Ramos (cell line): ENCODE results near the gene GRIN2A.

Experiments used
- in situ Hi-C: fragments of 300-500 bp; cut with MboI; formaldehyde crosslinking; loops from one replicate; pipeline ENCODE4 v1.14.3; 2022; ENCODE audit warnings: low sequenced_read_pairs; ENCODE audit not compliant: unreplicated experiment

Gene GRIN2A

DNA sequence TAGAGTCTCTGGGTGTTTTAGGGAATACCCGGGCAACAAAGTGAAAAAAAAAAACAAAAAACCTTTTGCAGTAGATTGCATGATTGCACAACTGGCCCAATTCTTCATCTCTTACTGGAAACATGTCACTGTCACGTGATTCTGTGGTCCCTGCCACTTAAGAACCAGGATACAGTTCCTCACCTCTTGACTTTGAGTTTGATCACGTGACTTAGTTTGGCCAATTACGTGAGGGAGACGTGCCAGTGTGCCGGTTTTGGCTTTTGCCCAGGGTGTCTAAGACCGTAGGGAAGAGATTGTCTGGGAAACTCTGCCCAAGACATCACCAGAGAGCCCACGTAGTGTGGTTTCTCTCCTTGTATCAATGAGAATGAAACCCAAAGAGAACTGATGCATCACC lies 88.7 kb downstream of the GRIN2A start:
- in situ Hi-C loops, result no loop called here

DNA sequence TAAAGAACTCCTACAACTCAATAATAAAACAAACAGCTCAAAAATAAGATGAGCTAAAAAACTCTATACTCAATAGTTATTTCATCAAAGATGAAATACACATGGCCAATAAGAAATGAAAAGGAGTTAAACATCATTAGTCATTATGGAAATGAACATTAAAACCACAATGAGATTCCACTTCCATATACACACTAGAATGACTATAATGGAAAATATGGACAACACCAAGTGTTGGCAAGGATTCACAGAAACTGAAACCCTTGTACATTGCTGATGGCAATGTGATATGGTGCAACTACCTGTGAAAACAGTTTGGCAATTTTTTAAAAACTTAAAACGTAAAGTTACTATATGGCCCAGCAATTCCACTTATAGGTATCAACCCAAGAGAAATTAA lies 91.4 kb downstream of the GRIN2A start:
- in situ Hi-C loops, result no loop called here

DNA sequence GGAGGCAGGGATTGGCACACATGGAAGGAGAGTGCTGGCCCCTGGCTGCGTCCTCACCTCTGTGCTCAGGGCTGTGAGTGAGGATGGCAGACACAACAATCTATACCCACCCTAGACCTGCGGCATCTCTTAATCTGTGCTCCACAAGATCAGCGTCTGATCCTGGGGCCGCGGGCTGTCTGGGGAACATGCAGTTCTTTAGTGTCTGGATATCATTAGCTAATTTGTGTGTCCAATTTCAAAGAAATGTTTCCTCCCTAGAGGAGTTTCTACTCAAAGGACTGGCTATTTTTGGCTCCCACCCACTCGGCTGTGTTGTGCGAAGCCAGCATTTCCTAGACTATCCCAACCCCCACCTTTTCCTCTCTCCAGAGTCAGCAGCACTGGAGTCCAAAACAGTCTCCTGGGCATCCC lies 93.8 kb downstream of the GRIN2A start:
- in situ Hi-C loops, result no loop called here

DNA sequence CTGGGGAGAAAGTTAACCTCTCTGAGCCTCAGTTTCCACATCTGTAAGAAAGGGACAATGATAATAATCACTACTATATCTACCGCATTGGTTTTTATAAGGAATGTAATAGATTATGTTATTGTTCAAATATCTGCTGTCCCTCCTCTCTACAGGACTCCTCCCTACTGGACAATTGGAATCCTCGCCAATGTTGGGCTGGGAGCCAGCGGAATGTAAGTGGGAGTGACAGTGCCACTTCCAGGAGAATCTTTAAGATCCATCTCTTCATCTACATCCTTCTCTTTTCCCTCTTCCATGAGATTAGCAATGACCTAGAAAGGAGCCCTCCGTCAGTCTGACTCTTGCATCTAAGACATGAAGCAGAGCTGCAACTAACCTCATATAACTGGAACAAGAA lies 95.1 kb downstream of the GRIN2A start:
- in situ Hi-C loops, result no loop called here

DNA sequence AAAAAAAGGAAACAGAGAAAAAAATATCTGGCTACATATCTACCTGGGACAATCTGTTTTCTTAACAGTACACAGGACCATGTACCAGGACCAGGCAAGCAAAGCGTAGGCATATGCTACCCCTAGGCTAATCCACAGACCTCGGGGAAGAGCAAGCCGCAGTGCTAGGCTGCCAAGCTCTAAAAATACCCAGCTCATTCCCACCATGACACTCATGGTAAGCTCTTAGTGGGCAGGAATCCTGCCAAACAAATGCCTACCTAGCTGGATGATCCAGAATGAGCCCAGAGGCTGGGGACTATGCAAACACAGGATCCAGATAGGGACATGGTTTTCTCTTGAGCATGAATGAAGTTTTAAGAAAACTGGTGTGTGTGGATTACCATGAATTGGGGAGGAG lies 95.6 kb downstream of the GRIN2A start:
- in situ Hi-C loops, result no loop called here

DNA sequence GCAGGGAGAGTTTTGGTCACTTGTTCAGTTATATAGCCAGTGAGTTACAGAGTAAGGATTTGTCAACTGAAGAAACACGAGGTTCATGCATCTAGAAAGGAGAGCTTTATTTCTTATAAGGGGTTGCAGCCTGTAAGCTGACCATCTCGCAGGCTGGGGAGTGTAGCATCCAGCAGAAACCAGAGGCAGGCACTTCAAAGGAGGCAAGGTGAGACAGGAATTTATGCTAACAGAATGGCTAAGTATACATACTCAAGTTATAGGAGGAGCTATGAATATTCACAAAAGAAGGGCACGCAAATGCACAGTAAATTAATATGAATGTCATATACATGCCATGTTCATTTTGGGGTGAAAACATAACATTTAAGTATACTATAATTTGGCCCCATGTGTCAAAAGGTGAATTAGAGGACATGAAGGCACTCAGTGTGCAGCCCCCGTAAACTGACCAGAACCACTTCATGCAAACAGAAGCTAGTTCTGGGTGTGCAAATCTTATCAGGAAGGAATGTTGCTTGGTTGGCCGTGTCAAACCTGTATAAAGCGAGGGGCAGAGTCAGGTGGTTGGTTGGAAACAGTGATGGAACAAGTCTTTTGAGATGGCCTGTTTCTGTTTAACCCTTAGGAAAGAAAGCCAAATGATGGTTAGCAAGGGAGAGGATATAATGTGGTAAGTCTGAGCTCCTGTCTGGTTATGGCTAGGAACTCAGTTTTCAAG lies 97.0 kb downstream of the GRIN2A start:
- in situ Hi-C loops, result no loop called here

DNA sequence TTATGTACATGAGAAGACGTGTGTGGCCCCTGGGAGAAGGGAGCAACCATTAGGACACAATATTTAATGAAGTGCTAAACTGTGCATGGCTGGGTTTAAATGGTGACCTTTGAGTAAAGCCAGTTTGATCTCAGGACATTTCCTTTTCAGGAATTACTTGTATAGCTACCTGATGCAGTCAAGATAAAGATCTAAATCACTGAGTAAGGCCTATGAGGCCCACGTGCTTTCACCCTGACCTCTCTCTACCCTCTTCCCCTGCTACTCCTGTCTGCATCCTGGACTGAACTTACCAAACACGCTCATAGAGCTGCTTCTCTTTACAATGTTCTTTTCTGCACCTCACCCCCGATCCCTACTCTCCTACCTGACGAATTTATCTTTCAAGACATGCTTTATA lies 98.9 kb downstream of the GRIN2A start:
- in situ Hi-C loops, result no loop called here

DNA sequence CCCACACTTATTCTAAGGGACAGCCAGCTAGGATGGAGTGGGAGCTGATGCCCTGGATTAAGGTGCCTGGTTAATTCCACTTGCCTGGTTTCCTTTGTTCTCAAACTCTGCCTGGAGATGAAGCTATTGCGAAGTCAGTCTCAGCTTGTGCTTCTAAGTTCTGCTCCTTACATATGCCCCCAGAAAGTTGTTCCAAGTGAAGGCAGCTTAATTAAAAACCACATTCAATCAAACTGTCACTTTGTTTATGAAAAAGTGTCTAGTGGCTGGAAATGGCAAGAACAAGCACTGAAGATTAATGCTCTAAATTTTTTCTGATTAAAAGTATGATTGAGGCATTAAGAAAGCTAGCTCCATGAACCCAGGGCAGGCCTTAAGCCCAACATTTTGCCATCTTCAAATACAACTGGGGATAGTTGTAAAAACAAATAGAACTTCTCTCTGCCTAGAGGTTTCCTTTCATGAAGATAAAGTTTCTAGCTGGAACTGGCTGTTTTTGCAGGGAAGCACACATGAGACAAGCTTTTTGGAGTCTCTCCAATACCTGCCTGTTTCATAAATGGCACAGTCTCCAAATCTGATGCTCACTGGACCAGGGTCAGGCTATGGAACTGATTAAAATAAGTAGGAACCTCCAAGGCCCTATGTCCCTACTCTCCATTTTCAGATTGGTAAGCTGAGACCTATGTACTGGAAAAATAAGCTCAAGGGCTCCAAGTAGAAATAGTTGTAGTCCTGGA lies 100.9 kb downstream of the GRIN2A start:
- in situ Hi-C loops, result no loop called here

DNA sequence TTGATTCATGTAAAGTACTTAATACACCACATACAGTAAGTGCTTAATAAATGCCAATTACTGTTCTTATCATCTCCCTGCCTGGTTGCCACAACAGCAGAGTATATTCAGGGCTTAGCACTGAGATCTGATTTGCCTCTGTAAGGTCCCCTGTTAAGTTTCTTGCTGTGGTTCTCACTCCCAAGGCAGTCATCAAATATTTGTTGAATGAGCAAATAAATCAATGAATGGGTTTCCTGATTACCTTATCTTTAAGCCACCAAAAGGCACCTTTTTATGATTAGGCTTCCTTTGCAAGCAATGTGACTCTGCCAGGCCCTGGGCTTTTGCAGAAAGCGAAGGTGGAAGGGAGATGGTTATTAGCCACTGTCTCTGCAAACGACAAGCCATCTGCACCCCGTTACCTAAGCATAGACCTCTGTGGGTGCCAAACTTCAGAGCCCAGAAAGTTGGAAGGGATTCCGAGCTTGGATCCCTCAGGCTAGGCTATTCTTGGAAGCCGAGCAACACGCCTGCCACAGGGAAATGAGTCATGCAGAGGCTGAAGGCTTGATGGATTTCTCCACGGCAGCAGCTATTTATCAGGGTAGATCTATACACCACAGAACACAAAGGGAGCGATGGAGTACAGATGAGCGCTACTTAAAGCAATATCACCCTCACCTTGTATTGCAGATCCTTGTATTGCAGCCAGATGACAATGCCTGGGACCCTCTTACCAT lies 102.0 kb downstream of the GRIN2A start:
- in situ Hi-C loops, result no loop called here

DNA sequence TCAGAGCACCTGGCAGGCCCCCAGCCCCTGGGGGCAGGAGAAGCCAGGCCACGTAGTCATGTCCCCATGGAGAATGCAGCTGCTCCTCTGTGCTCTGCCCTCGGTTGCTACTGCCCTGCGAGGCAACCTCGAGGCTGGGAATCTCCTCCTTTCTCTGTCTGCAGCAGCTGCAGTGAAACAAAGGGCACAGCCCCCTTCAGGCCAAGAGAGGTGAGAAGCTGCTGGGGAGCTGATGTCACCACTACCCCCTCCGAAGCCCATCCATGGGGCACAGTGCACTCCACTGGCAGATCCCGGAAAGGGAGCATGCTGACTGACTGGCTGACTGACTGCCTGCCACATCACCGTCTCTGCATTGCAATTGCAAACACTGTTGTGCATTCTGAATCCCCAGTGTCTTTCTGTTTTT lies 103.7 kb downstream of the GRIN2A start:
- in situ Hi-C loops, result no loop called here

DNA sequence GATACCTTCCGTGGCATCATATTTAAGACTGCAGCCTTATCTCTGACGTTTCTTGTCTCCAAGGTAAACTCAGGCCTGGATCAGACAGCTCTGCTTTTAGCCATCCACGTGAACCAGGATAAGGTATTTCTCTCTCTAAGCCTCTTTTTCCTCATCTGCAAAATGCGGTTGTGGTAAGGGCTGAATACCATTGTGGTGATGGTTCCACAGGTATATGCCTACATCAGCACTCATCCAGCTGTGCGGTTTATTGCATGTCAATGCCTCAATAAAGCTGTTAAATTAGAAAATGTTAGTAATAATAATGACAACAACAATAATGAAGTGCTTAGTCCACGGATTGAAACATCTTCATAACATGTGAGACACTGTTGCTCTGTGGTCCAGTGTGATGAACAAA lies 104.4 kb downstream of the GRIN2A start:
- in situ Hi-C loops, result no loop called here

DNA sequence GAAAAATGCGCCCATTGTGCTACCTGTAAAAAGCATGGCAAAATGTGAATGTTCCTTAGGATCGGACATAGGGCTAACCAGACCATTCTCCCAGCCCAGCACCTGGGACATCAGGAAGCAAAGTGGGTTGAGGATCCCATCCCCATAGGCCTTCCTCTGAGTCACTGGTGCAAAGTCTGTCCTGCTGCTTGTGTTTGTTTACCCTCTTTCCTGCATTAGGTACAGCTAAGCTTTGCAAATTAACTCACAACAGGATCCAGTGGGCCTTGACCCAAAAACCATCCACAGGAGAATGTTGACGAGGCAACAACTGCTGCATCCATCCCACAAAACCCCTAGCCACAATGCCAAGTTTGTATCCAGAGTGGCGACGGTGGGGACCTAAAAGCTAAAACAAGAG lies 106.2 kb downstream of the GRIN2A start:
- in situ Hi-C loops, result no loop called here

DNA sequence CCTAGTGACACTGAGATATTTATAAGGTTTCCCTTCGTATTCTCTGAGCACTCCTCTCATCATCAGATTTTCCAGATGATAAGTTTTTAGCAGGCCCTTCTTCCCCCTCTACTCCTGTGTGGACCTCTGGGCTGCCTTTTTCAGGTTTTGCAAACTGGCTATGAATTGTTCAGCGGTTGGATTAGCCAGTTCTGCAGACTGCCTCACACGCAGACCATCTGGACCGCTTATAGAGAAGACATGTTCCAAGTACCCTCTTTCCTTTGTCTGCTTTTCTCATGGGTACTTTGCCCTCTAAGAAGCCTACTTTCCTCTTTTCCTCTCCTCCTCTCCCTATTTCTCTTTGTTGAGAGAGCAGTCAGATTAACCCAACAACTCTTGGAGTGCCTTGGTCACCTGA lies 111.6 kb downstream of the GRIN2A start:
- in situ Hi-C loops, result no loop called here

DNA sequence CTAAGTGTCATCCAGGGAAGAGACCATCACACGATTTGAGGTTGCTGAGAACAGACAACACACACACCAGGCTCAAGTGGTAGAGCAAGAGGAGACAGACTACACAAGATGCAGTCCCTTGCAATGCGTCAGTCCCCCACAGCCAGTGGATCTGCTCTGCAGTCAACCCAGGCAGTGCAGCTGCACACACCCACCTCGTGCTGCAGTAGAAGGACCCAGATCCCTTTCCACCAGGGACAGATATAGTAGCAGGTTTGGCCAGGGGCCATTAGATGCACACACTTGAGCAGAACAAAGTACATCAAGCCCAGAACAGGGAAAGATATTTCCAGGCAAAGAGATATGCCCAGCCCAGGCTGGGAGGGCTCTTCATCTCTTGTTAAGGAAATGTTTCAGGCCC lies 112.9 kb downstream of the GRIN2A start:
- in situ Hi-C loops, result no loop called here

DNA sequence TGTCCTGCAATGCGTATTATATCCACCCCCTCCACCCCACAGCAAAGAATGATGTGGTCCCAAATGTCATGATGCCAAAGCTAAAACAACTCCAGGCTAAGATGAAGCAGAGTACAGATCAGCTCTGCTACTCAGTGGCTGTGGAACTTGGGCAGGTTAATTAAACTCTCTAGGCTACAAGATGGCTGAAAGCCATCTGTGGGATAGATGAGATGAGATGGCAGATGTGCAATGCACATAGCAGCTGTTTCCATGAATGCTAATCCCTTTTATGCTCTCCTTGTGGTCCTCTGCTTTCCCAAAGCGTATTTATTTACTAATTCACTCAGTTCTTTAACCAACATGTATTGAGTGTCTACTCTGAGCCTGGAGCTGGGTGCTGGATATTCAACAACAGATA lies 114.4 kb downstream of the GRIN2A start:
- in situ Hi-C loops, result no loop called here

DNA sequence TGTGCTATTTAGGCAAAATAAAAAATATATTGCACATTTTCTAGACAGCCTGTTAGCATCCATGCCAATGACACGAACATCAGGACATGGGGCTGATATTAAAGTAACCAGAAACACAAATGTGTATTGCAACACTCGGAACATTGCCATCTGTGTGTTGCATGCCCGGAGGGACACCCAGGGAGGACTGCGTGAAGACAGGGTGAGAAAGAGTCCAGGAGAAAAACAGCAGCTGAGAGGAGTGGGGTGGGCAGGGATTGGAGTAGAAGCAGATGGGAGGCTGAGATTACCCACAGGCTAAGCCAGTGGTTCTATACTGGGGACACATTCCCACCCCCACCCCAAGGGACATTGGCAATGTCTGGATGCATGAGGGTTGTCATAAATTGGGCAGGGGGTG lies 114.8 kb downstream of the GRIN2A start:
- in situ Hi-C loops, result no loop called here

DNA sequence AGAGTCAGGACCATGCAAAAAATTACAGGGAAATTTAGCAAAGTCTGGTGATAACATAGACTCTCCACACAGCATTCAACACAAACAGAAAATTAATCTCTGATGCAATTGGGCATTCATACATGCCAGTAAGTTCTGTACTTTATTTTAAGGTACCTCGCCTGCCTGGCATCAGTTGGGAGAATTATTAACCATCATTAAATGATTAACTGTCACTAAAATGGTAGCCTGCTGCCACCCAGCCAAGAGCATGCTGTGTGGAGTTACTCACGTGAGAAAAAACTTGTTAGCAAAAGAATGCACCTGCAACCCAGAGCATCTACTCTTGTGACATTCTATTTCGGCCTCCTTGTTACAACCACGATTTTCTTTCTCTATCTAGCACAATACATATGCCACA lies 117.2 kb downstream of the GRIN2A start:
- in situ Hi-C loops, result no loop called here

DNA sequence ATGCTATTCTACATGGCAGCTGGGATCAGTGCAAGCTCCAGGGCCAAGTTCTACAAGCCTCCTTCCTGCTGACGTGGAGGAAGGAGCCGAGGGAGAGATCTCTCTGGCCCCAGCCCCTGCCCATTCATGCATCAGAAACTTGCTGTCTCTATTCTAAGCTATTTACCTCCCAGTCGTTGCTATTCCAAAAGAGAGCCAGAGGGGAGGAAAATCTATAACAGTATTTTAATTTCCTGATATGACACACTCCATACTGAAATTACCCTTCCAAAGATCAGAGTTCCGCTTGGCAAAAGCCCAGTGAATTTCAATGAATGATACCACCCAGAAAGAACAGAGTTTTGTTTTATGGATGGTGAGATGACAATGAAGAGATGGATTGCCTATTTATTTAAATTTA lies 133.4 kb downstream of the GRIN2A start:
- in situ Hi-C loops, result no loop called here

DNA sequence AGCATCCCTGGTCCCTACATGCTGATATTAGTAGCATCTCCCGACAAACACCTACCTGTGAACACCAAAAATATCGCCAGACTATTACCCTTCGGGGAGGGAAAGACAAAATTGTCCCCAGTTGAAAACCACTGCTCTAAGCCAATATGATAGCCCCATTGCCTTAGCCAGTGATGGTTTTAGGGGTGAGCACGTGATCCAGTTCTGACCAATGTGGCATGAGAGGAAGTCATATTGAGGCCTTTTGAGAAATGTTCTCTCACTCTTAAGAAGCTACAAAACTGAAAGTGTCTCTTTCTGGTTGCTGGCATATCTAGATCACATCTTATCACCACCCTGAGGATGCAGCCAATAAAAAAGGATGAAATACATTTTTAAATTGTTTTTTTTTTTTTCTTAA lies 136.3 kb downstream of the GRIN2A start:
- in situ Hi-C loops, result no loop called here

DNA sequence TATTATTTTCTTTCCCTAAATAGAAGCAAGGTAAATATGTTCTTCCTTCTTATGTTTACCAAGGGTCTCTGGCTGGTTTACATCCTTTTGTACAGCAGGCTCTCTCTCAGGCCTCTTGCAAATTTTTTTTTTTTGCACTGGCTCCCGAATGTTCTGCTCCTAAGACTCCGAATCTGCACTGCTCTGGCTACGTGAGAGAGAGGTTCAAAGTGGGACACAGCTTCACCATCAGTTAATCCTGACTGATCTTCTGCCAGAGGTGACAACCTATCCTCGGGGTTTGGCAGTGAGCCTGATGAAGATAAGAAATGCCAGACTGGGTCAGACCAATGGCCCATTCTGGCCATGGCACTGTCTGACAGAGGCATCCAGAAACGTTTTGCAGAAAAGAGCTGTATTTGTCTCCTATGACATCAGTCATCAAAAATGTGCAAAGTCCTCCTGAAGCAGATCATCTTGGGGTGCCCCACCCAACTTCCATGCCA lies 136.9 kb downstream of the GRIN2A start:
- in situ Hi-C loops, result no loop called here
